NCI-H82 treated with DMSO at 0.1 percent for 48 hours (cell line): ENCODE results near the gene CENPV.
A peak's percentile ranks its signal among the peaks of the same experiment; 100 is the strongest.

Source experiments
- DNase-seq: peaks from one replicate; lab custom pipeline; 2025; ENCODE audit not compliant: unreplicated experiment; lab: John Stamatoyannopoulos, UW

Gene CENPV

GRCh38 chr17:16361874-16362273 is 8.6 kb upstream of the CENPV start:
- no peak for DNase-seq

GRCh38 chr17:16358394-16358793 is 5.1 kb upstream of the CENPV start:
- DNase-seq = no peak

GRCh38 chr17:16354585-16354984 is 1.3 kb upstream of the CENPV start:
- no peak for DNase-seq

GRCh38 chr17:16352667-16353316 is 477 bp downstream of the CENPV start:
- DNase-seq = peak; percentile 48

GRCh38 chr17:16352303-16352666 is 984 bp downstream of the CENPV start:
- DNase-seq = peak; percentile 51

GRCh38 chr17:16351831-16352230 is 1.4 kb downstream of the CENPV start:
- no peak for DNase-seq

GRCh38 chr17:16349431-16349830 is 3.8 kb downstream of the CENPV start:
- DNase-seq = no peak

- no peak for DNase-seq
Measured at GRCh38 chr17:16348586-16348985, 4.7 kb downstream of the CENPV start.

- no peak for DNase-seq
Measured at GRCh38 chr17:16346721-16347271, 6.5 kb downstream of the CENPV start.

- DNase-seq = no peak
Measured at GRCh38 chr17:16345565-16345964, 7.7 kb downstream of the CENPV start.

GRCh38 chr17:16343569-16343968 is 9.7 kb downstream of the CENPV start:
- no peak for DNase-seq

- DNase-seq = no peak
Measured at GRCh38 chr17:16342979-16343378, 10.3 kb downstream of the CENPV start.

- no peak for DNase-seq
Measured at GRCh38 chr17:16339959-16340358, 13.3 kb downstream of the CENPV start.

GRCh38 chr17:16339402-16339801 is 13.9 kb downstream of the CENPV start:
- DNase-seq = no peak

GRCh38 chr17:16338391-16338790 is 14.9 kb downstream of the CENPV start:
- DNase-seq = no peak

GRCh38 chr17:16329519-16330271 is 23.6 kb downstream of the CENPV start:
- DNase-seq = no peak

GRCh38 chr17:16328997-16329396 is 24.3 kb downstream of the CENPV start:
- no peak for DNase-seq

- peak; percentile 10 for DNase-seq
Measured at GRCh38 chr17:16327018-16327417, 26.3 kb downstream of the CENPV start.

- DNase-seq = no peak
Measured at GRCh38 chr17:16325964-16326363, 27.3 kb downstream of the CENPV start.

GRCh38 chr17:16322636-16323035 is 30.6 kb downstream of the CENPV start:
- DNase-seq = no peak

GRCh38 chr17:16319969-16320368 is 33.3 kb downstream of the CENPV start:
- no peak for DNase-seq

GRCh38 chr17:16314859-16315258 is 38.4 kb downstream of the CENPV start:
- DNase-seq = no peak
